Mammary microvascular endothelial cell (primary cell): ENCODE measurements around the gene TPH1. TPM values are rescaled to one million over a fixed set of nuclear protein-coding genes. Genes with fewer than 3 reads are reported as not detected.

Experiments used
- total RNA-seq: library from RNA; depleted of rRNA; stranded (reverse); fragments of >200 nt; gene quantifications from 2 replicates; pipeline ENCODE4 v1.2.3, GENCODE V29; 2015

TPH1 gene
- total RNA-seq = not detected in 2 replicates

DNA sequence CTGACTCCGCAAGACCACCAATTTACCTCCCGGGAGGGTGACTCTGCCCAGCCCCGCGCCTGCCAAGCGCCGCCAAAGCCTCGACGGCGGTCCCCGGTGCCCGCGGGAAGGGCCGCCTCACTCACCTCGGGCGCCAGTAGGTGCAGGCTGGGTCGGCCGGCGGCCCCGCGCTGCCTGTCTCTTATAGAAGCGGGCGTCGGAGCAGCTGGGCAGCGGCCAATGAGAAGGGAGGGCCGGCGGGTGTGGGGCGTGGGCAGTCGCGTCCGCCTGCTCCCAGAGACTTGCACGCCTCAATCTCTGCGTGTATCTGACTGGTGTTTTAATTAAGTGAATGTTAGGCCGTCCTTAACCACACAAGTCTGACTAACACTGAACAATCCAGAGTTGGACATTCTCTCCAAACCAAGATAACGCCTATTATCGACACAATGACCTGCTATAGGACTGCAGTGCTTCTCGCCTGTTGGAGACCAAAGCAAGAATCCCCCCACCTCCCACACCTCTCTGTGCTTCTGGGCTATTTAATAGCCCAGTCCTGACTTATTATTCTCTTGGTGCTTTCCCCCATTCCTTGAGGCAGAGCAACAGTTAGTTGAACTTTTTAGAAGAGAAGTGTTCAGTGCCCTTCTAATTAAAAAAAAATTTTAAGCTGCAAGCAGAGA, at the start of gene TPH1:
Gene TPH1 (minus strand): TSS at position 154 of the 662 bp plus-strand sequence. CDS start 5,507 bp downstream, outside the sequence.

DNA sequence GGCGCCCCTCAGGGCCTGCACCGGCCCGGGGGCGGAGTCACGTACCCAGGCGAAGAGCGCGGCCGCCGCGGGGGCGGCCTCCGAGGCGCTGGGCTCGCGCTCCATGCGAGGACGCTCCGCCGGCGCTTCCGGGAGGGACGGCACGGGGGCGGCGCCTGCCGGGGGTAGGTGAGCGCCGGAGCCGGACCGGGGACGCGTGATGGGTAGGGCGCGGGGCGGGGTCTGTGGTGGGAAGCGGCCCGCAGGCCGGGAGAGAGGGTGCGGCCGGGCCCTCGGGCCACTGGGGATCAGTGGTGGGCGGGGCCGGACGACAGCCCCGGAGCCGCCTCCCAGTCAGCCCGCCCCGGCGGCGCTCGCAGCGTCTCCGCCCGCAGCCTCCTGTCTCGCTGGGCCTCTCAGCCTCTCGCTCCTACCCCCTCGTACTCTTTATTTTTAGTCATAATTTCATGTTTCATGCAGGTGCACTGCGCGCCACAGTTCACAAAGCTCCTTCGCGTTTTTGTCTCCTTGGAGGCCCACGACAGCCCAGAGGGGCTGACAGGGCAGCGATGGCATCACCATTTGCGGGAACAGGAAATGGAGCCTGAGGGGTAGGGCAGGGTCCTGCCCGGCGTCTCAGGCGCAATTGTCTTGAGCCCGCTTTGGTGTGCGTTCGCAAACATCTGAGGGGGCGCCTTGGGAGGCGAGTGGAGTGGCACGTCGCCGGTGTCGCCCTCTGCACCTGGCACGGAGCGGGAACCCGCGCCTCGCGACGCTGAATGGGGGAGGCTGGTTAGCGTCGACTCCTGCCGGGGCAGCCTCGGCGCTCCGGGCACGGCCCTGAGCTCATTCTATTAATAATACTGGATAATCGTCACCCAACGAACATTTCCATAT, 32.9 kb downstream of the TPH1 start, which contains the start of gene SERGEF:
Gene SERGEF (minus strand): TSS at position 142 of the 876 bp plus-strand sequence. CDS start 37 bp downstream, at position 105.

Other genes with a start within 250 kb of the TPH1 start
- gene SERGEF, start 33.2 kb downstream of the TPH1 start, total RNA-seq = 10.3 and 11.6 TPM in 2 replicates
- 18.8 and 20.4 TPM in 2 replicates for gene SAAL1, start 59.8 kb upstream of the TPH1 start, total RNA-seq
- not detected in 2 replicates for gene MRGPRX3, start 86.3 kb upstream of the TPH1 start, total RNA-seq
- not detected in 2 replicates for gene MRGPRX4, start 126.6 kb upstream of the TPH1 start, total RNA-seq
- gene SAA4, start 190.5 kb upstream of the TPH1 start, total RNA-seq = not detected in 2 replicates
- not detected in 2 replicates for gene SAA2, start 202.4 kb upstream of the TPH1 start, total RNA-seq
- gene SAA1, start 220.0 kb upstream of the TPH1 start, total RNA-seq = not detected in 2 replicates